Brain microvascular endothelial cell (primary cell): ENCODE data around the gene CACNA1B.

ENCODE experiments used
- DNase-seq: peaks from one replicate; pipeline ENCODE4 v3.0.0-alpha.2; 2020
- H3K27ac ChIP-seq: fragments of 250-450 bp; sonication (Bioruptor Pico); 2 replicates; pipeline ENCODE4 v1.5.1; 2020; ENCODE audit warnings: mild to moderate bottlenecking, moderate library complexity
- H3K27me3 ChIP-seq: fragments of 250-450 bp; sonication (Bioruptor Pico); replicated peaks from 2 replicates; pipeline ENCODE4 v1.5.1; 2020; ENCODE audit warnings: mild to moderate bottlenecking
- H3K36me3 ChIP-seq: fragments of 250-450 bp; sonication (Bioruptor Pico); replicated peaks from 2 replicates; pipeline ENCODE4 v1.5.1; 2020; ENCODE audit warnings: mild to moderate bottlenecking
- H3K4me3 ChIP-seq: 2 replicates; pipeline ENCODE4 v1.5.1; 2011; ENCODE audit warnings: low read depth, mild to moderate bottlenecking, control low read depth, low read length, moderate library complexity
- CTCF ChIP-seq: IDR thresholded peaks from 2 replicates; pipeline ENCODE4 v1.5.1; 2011; ENCODE audit warnings: low read depth, mild to moderate bottlenecking, moderate library complexity, low read length, control low read depth, inconsistent platforms; ENCODE audit errors: missing control alignments
- in situ Hi-C: cut with HindIII; loops from 2 replicates; pipeline ENCODE4 v1.10.0; 2017; ENCODE audit warnings: low sequenced_read_pairs, low pct_ligation_motif_present

The CACNA1B gene

GRCh38 chr9:137967280-137967953 lies 89.8 kb downstream of the CACNA1B start:
- Histone ChIP-seq H3K4me3 (no peak overlapping the region), H3K36me3 (no peaks in the 10 kb centered on the region), H3K27ac (no peak overlapping the region), H3K27me3 (no peaks in the 10 kb centered on the region)
- DNase-seq, result no peak
- no peak for TF ChIP-seq CTCF
- in situ Hi-C loops, result no loop called here

GRCh38 chr9:137968235-137968634 lies 90.7 kb downstream of the CACNA1B start:
- Histone ChIP-seq H3K4me3 (no peak overlapping the region), H3K27ac (no peak overlapping the region), H3K27me3 (no peaks in the 10 kb centered on the region), H3K36me3 (no peaks in the 10 kb centered on the region)
- in situ Hi-C loops, result no loop called here
- DNase-seq, result no peak
- no peak for TF ChIP-seq CTCF

- no peak overlapping the region for H3K27ac ChIP-seq
These were observed 91.4 kb downstream of the CACNA1B start for GRCh38 chr9:137969008-137969407.

GRCh38 chr9:137969685-137970084 lies 92.1 kb downstream of the CACNA1B start:
- H3K36me3 ChIP-seq, result no peaks in the 10 kb centered on the region
- no peak for TF ChIP-seq CTCF
- no peak overlapping the region for H3K4me3 ChIP-seq
- H3K27ac ChIP-seq, result no peak overlapping the region
- no peaks in the 10 kb centered on the region for H3K27me3 ChIP-seq
- no peak for DNase-seq
- in situ Hi-C loops, result no loop called here

More at GRCh38 chr9:137969008-137969407, 91.4 kb downstream of the CACNA1B start:
- no peak overlapping the region for H3K4me3 ChIP-seq
- H3K27me3 ChIP-seq, result no peaks in the 10 kb centered on the region
- in situ Hi-C loops, result no loop called here
- TF ChIP-seq CTCF, result no peak
- DNase-seq, result no peak
- H3K36me3 ChIP-seq, result no peaks in the 10 kb centered on the region

GRCh38 chr9:137970098-137970497 lies 92.5 kb downstream of the CACNA1B start:
- no peak overlapping the region for H3K4me3 ChIP-seq
- H3K36me3 ChIP-seq, result no peaks in the 10 kb centered on the region
- no peak for TF ChIP-seq CTCF
- no peak for DNase-seq
- in situ Hi-C loops, result no loop called here
- H3K27ac ChIP-seq, result no peak overlapping the region
- H3K27me3 ChIP-seq, result no peaks in the 10 kb centered on the region

- no peak for DNase-seq
- TF ChIP-seq CTCF, result no peak
- Histone ChIP-seq H3K36me3 (no peaks in the 10 kb centered on the region), H3K4me3 (no peak overlapping the region), H3K27ac (no peak overlapping the region), H3K27me3 (no peaks in the 10 kb centered on the region)
- in situ Hi-C loops, result no loop called here
These were observed 93.3 kb downstream of the CACNA1B start for GRCh38 chr9:137970686-137971476.
